HG02943 (cell line): ENCODE data around the gene RERE.

Source experiments
- ATAC-seq: cut with Tn5 transposase; IDR thresholded peaks from one replicate; pipeline ENCODE4 v1.9.1; 2021; ENCODE audit warnings: mild to moderate bottlenecking, low read depth, moderate library complexity; ENCODE audit not compliant: unreplicated experiment

The RERE gene

DNA sequence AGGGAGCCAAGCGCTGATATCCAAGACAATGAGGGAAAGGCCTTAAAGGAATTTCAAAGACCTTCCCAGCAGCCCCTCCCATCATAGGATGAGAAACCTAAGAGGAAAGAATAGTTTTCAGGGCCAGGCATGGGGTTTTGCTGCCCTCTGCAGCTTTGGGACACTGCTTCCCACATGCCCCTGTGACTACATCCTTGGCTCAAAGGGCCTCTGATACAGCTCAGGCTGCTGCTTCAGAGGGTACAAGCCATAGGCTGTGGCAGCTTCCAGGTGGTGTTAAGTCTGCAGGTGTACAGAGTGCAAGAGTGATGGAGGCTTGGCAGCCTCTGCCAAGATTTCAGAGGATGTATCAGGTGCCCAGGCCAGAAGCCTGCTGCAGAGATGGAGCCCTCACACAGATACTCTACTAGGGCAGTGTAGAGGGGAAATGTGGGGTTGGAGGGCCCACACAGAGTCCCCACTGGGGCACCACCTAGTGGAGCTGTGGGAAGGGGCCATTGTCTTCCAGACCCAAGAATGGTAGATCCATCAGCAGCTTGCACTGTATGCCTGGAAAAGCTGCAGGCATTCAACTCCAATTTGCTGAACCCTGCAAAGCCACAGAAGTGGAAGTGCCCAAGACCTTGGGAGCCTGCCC is 373.8 kb downstream of the RERE start:
- ATAC-seq = no peak

DNA sequence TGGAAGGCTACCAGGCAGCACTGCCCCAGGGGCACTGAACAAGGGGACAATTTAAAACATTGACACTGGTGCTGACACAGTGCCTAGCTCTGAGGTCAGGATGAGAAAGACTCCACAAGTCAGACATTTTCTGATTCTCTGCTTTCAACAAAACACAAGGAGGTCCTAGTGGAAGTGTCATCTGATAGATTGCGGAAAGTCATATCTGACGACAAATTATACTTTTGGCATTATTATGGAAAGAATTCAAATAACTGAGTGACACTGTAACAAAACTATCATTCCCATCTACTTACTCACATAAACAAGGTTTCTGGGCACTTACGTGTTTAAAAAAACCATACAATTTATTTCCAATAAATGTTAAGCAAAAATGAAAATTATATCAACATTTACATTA is 376.0 kb downstream of the RERE start:
- no peak for ATAC-seq

DNA sequence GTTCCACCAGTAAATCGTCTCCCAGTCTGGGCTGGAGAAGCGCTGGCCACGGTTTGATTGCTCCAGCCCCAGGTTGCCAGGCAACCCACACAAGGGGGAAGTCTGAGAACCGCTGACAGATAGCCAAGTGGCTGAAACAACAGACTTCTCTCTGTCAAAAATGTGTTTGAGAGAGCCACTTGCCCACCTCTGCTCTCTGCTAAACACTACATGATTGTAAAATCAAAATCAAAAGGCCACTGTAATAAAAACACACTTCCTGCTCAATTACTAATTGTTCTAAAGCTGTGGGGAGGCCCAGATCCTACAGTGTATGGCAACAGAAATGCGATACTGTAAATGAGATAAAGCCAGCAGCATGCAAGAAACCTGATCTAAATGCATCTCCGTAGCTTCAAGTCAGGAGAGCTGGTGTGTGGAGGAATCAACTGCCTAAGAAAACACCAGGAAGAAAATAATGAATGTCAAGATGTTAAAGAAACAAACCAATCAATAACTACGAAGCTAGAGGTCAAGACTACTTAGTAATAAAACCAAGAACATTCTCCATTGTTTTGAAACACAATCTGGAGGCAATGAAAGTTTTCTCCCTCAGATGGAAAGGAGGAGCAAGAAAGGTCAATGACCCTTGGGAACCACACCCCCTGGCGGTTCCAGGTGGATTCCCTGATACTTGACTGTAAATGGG is 378.3 kb downstream of the RERE start:
- ATAC-seq = no peak

DNA sequence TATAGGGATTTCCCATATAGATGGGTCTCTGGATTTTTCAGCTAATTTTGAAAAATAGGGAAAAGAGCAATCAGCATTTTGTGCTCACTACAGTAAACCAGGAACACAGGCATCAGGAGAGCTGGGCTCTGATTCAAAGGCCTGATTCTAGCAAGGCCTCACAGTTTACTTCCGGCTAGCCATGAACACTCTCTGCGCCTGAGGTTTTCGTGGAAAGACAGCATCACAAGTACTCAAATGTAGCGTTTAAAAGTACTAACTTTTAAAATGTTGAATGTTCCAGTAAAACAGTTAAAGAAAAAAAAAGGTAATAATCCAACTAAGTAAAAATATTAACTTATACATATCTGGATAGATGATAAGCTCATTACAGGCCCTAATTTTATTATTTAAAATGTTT is 379.0 kb downstream of the RERE start:
- ATAC-seq = no peak

DNA sequence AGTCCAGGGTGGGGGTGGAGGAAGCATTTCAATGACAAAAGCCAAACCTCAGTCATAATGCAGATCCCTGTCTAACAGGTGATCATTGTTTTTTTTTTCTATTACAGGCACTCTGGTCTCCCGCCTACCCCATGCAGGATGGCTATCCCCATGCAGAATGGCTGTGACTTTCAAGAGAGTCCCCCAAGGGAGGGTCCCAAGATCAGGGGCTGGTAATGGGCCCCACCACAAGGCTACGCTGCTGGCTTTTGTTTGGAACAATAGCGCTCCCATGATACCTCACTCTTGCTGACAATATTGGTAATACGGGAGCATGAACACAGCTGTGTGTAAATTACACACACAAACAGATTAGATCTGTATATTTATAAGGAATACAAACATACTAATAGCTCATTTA is 380.1 kb downstream of the RERE start:
- no peak for ATAC-seq

GRCh38 chr1:8435569-8436071 is 381.8 kb downstream of the RERE start:
- no peak for ATAC-seq

GRCh38 chr1:8434101-8434500 is 383.3 kb downstream of the RERE start:
- no peak for ATAC-seq

- ATAC-seq = no peak
Observed at GRCh38 chr1:8431784-8432183, 385.7 kb downstream of the RERE start.

GRCh38 chr1:8431019-8431418 is 386.4 kb downstream of the RERE start:
- ATAC-seq = no peak

DNA sequence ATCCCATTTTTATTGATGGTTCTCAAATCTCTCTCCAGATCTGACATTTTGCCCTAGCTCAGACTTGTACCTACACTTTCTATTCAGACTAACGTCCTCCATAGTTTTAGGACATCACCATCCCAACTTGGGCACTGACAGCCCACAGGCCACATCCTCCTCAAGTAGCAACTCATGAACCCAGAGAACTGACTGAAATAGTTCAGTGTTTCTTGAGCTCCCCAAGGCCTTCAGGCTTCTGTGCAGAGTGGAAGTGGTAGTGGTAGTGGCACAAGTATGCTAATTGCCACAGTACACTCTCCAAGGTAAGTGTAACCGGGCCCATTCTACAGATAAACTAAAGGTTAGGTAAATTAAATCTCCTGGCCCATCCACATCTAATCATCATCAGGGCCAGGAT is 387.0 kb downstream of the RERE start:
- ATAC-seq = no peak

DNA sequence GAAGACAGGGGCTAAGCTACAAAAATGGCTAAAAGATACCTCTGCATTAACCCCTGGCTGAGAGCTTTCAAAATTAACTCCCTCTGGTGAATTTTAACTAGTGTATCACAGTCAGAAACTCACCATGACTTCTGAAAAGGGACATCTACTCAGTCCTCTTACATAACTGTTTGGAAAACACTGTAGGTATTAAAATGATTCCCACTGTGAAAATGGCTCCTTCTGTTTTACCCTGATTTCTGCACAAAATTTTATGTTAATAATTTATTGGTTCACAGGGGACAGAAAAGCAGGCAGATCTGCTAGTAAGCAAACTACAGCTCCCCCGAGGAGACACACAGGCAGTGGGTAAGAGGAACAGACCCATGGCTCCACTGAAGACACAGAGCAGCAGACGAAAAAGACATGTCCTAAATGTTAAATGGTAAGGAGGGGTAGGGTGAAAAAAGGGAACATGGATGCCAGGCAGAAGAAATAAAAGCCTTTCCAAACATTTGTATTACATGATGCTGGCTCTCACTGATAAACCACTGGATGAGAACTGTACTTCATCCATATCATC is 387.8 kb downstream of the RERE start:
- no peak for ATAC-seq

DNA sequence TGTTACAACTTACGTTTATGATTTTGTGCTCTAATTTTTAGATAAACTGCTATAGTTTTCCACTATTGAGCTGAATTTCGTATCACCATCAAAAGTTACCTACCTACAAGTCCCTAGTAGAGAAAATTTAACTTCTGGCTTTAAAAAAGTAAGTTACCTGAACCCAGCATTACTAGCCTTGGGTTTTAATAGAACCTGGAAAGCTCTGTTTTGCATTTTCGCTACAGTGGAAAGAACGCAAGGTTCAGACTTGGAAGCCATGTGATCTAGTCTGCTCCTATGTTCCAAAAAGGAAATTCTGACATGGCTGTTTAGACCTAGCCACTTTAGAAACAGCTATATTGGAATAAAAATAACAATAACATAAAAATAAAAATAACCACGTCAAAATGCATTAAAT is 389.0 kb downstream of the RERE start:
- no peak for ATAC-seq

GRCh38 chr1:8427986-8428385 is 389.5 kb downstream of the RERE start:
- no peak for ATAC-seq

GRCh38 chr1:8427493-8427892 is 389.9 kb downstream of the RERE start:
- ATAC-seq = peak; percentile 59

DNA sequence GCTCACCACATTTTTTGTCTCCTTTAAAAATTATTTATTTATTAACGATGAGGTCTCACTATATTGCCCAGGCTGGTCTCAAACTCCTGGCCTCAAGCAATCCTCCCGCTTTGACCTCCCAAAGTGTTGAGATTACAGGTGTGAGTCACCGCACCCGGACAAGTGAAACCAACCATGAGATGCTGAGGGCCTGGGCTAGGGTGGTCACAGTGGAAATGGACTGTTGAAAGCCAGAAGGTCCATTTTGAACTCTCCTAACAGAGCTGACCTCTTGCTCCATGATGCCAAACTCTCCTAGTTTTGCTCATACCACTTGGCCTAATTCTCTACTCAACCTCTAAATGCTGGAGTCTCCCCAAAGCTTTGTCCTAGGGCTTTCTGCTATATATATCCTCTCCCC is 390.4 kb downstream of the RERE start:
- peak; percentile 14 for ATAC-seq

DNA sequence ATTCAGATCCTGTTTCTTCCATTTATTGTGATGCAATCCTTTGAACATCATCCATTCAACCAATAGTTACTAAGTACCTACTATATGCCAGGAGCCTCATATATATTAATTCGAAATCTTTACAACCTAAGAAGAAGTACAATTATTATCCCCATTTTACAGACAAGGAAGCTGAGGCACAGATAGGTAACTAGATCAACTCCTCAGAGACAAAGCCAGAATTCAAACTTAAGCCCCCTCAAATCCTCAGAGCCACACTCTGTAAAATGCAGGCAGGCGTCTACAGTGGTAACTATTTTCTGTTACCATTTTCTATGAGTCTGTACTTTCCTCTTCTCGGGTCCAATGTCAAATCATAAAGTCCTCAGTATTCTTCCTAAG is 391.7 kb downstream of the RERE start:
- no peak for ATAC-seq

- no peak for ATAC-seq
Observed at GRCh38 chr1:8425150-8425780, 392.2 kb downstream of the RERE start.

DNA sequence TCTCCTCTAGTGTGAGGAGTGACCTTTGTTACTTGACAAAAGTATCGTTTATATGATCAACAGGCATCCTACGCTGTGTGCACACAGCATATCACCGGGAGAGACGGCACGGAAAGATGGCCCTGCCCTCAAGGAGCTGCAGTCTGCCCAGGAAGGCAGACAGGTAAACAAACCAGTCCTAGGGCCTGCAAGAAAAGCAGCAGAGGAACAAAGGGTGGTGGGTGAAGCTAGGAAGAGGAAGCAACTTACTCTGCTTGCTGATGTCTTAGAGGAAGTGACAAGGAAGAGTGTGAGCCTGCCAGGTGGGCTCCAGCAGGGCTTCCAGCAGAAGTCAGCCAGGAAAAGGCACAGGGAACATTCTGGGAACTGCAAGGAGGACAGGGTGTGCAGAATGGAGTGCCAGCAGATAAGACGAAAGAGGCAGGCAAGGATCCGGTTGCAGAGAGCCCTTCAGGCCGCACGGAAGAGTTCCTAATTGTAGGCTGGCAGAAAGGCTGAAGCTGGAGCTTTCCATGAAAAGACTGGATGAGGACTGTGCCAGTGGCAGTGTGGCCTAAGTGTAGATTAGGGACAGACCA is 392.8 kb downstream of the RERE start:
- no peak for ATAC-seq

DNA sequence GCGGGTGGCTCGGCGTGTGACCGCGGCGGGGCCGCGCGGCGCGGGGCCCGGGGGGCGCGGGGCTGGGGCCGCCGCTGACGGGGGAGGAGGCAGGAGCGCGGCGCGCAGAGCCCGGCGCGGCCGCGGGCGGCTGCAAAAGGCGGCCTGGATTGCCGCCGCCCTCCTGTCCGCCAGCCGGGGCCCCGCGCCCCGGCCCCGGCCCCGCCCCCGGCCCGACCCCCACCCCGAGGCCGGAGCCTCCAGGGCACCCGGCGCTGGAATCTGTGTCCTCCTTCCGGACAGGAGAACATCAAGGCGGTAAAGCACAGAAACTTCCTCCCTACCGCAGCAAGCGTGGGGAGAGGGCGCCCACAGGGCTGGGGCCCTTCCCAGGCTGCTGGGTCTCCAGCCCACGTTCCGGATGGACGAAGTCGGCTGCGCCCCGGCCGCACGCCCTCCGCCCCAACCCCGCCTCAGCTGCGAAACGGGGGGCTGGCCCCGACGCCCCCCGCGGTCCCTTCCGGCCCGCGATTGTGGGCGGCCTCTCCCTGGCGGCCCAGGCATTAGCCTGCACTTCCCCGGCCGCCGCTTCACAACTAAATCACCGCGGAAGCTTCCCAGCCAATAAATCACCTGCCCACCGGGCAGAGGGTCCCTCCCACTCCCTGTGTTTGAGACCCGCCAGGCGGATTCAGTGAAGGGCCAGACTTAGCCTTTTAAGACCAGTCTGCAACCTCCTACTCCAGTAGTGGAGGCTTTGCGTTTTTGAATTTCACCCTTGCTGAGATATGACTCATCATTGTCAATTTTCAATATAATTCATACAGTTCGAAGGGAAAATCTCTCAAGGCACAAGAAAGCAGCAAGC is 393.5 kb downstream of the RERE start:
- ATAC-seq = no peak

DNA sequence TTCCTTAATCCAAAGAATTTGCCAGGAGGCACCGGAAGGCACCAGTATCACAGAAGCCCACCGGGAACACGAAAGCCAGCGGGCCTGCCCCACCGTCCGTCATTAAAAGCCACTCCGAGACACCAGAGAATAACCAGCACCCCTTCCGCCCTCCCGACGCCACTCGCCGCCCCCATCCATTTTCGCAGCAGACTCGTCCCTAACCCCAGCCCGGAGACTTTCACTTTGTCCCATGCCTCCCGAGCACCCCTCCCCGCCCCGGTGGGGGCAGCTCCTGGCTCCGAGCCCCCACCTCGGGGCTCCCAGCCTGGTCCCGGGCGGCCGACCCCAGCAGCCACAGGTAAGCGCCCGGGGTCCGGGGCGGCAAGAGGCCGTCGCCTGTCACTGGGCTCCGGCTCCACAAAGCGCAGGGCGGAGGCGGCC is 394.2 kb downstream of the RERE start:
- ATAC-seq = no peak
